B cell (primary cell): ENCODE data around the gene FAM124A. TPM values are rescaled to one million over a fixed set of nuclear protein-coding genes. Genes with fewer than 3 reads are reported as not detected.

Source experiments
- ATAC-seq: fragments of 200-7000 bp; cut with Tn5 transposase; one replicate; pipeline ENCODE4 v1.10.0; 2021; ENCODE audit warnings: low read depth, mild to moderate bottlenecking, moderate number of reproducible peaks, moderate library complexity
- CTCF ChIA-PET: fragments of 350-600 bp; sonication (Branson Sonifier 250); formaldehyde crosslinking; loops from one replicate; lab custom pipeline; 2021; ENCODE audit warnings: antibody characterized with exemption, inconsistent platforms; lab: Charles Lee
- POLR2A ChIA-PET: fragments of 350-600 bp; sonication (Branson Sonifier 250); formaldehyde crosslinking; loops from one replicate; lab custom pipeline; 2021; ENCODE audit warnings: antibody characterized with exemption; lab: Charles Lee
- DNase-seq: peaks from one replicate; pipeline ENCODE4 v3.0.0; 2013
- H2AFZ ChIP-seq: 2 replicates; pipeline ENCODE4 v1.6.1; 2012; ENCODE audit warnings: mild to moderate bottlenecking, low read depth, low read length; ENCODE audit not compliant: insufficient read depth, poor library complexity, severe bottlenecking
- H3K27ac ChIP-seq, 2 donors: 1 replicate in 1 of 2; 2 replicates in 1 of 2; pipeline ENCODE4 v1.5.1; 2012 to 2013; ENCODE audit warnings: low read length in 2 of 2, mild to moderate bottlenecking in 2 of 2, moderate library complexity in 1 of 2
- H3K27me3 ChIP-seq, 4 experiments: fragments of 200-600 bp in 1 of 4; sonication (generic) in 1 of 4; replicated peaks in 1 of 4; 1 replicate in 2 of 4; 2 replicates in 2 of 4; pipeline versions ENCODE4 v1.6.1 to v1.7.0; 2013 to 2016; ENCODE audit warnings: low read length in 3 of 4, mild to moderate bottlenecking in 2 of 4, mixed read lengths in 1 of 4, moderate library complexity in 1 of 4; ENCODE audit not compliant: insufficient read depth in 4 of 4, control insufficient read depth in 3 of 4; ENCODE audit errors: control extremely low read depth in 1 of 4
- H3K36me3 ChIP-seq, 2 experiments: replicated peaks in 1 of 2; 1 replicate in 1 of 2; 2 replicates in 1 of 2; pipeline versions ENCODE4 v1.6.1 to v1.7.1; 2013; ENCODE audit warnings: low read length in 1 of 2; ENCODE audit not compliant: insufficient read depth in 2 of 2, control insufficient read depth in 1 of 2; ENCODE audit errors: control extremely low read depth in 1 of 2, extremely low read depth in 1 of 2
- H3K4me1 ChIP-seq, 2 donors: fragments of 200-600 bp in 1 of 2; sonication (generic) in 1 of 2; 1 replicate in 1 of 2; 2 replicates in 1 of 2; pipeline versions ENCODE4 v1.5.1 to v1.6.1; 2013 to 2017; ENCODE audit warnings: low read length in 2 of 2; ENCODE audit not compliant: control insufficient read depth in 2 of 2, insufficient read depth in 2 of 2
- H3K4me2 ChIP-seq: replicated peaks from 2 replicates; pipeline ENCODE3; 2012; ENCODE audit warnings: mild to moderate bottlenecking, low read depth, low read length; ENCODE audit not compliant: poor library complexity, severe bottlenecking
- H3K4me3 ChIP-seq, 5 experiments: fragments of 200-600 bp in 1 of 5; sonication (generic) in 1 of 5; 1 replicate in 3 of 5; 2 replicates in 2 of 5; pipeline versions ENCODE4 v1.5.1 to v1.7.0; 2011 to 2016; ENCODE audit warnings: low read length in 4 of 5, mild to moderate bottlenecking in 4 of 5, low read depth in 2 of 5, control low read depth in 1 of 5, moderate library complexity in 1 of 5; ENCODE audit not compliant: insufficient read depth in 1 of 5; ENCODE audit errors: control extremely low read depth in 1 of 5, extremely low read depth in 1 of 5
- H3K79me2 ChIP-seq: fragments of 200-600 bp; sonication (generic); one replicate; pipeline ENCODE4 v1.6.0; 2016; ENCODE audit warnings: low read length; ENCODE audit not compliant: control insufficient read depth, insufficient read depth
- H3K9ac ChIP-seq: fragments of 200-600 bp; sonication (generic); 2 replicates; pipeline ENCODE4 v1.6.1; 2017; ENCODE audit warnings: mild to moderate bottlenecking, low read length, moderate library complexity
- H3K9me3 ChIP-seq, 3 donors: one replicate each; pipeline versions ENCODE4 v1.6.1 to v1.7.1; 2013; ENCODE audit warnings: low read length in 2 of 3; ENCODE audit not compliant: control insufficient read depth in 2 of 3, insufficient read depth in 1 of 3; ENCODE audit errors: control extremely low read depth in 1 of 3
- H4K20me1 ChIP-seq: 2 replicates; pipeline ENCODE4 v1.6.0; 2012; ENCODE audit warnings: mild to moderate bottlenecking, low read length; ENCODE audit not compliant: insufficient read depth, control insufficient read depth, poor library complexity, severe bottlenecking
- H3K27ac Mint-ChIP-seq: one replicate; pipeline ENCODE4 v1.8.0; 2021; ENCODE audit warnings: mixed read lengths
- H3K27me3 Mint-ChIP-seq: one replicate; pipeline ENCODE4 v1.8.0; 2021; ENCODE audit warnings: mixed read lengths
- H3K4me1 Mint-ChIP-seq: one replicate; pipeline ENCODE4 v1.8.0; 2021; ENCODE audit warnings: mixed read lengths
- H3K4me3 Mint-ChIP-seq: one replicate; pipeline ENCODE4 v1.8.0; 2021; ENCODE audit warnings: mixed read lengths
- H3K9me3 Mint-ChIP-seq: one replicate; pipeline ENCODE4 v1.8.0; 2022; ENCODE audit warnings: mixed read lengths; ENCODE audit not compliant: insufficient read depth
- CTCF ChIP-seq: fragments of 200-600 bp; IDR thresholded peaks from one replicate; pipeline ENCODE4 v1.8.0; 2022; ENCODE audit warnings: antibody characterized with exemption, mild to moderate bottlenecking
- EZH2 ChIP-seq: IDR thresholded peaks from 2 replicates; pipeline ENCODE4 v1.6.1; 2012; ENCODE audit warnings: borderline replicate concordance, low read depth, mild to moderate bottlenecking, moderate library complexity, low read length; ENCODE audit not compliant: insufficient read depth, poor library complexity, severe bottlenecking
- WGBS: methylation state at CpG from one replicate; pipeline ENCODE4 v1.1.5; 2013; ENCODE audit warnings: missing lambda C conversion rate; ENCODE audit not compliant: insufficient coverage; 5-methylcytosine and 5-hydroxymethylcytosine counted together
- intact Hi-C: fragments of 100-400 bp; cut with micrococcal nuclease; formaldehyde crosslinking; loops from one replicate; pipeline ENCODE4 v1.10.0; 2022
- polyA plus RNA-seq: library from polyadenylated mRNA; depleted of rRNA; stranded (reverse); fragments of >200 nt; gene quantifications from 2 replicates; pipeline ENCODE4 v1.2.3, GENCODE V29; 2012
- total RNA-seq, 2 donors: library from RNA; stranded (reverse); fragments of 120-200 nt in 1 of 2; gene quantifications; 1 replicate in 1 of 2; 2 replicates in 1 of 2; pipeline versions ENCODE4 v1.2.3 to v1.2.4, GENCODE V29; 2013 to 2022

FAM124A gene
- total and polyA plus RNA-seq, 2 donors (not counting 1 experiment from before 2014, with no cell fraction given), result 0.09 to 0.39 TPM

GRCh38 chr13:51324714-51325420 is 102.7 kb downstream of the FAM124A start:
- 9% methylated on average over 9 of the region's 14 CpGs for WGBS
- Histone ChIP-seq H3K4me2 (no peak overlapping the region), H2AFZ (no peak overlapping the region), H4K20me1 (no peaks in the 10 kb centered on the region), H3K36me3 (no peaks in the 10 kb centered on the region), H3K27me3 (no peaks in the 10 kb centered on the region), H3K27ac (no peak overlapping the region), H3K9ac (no peak overlapping the region), H3K4me3 (no peak overlapping the region), H3K4me1 (peaks cover 0 to 6% of the 10 kb centered on the region in 2 donors), H3K9me3 (no peaks in the 10 kb centered on the region), H3K79me2 (no peaks in the 10 kb centered on the region)
- H3K4me1 Mint-ChIP-seq, result peaks cover 9% of the 10 kb centered on the region
- ATAC-seq, result peak; percentile 14
- H3K9me3 Mint-ChIP-seq, result no peaks in the 10 kb centered on the region
- POLR2A ChIA-PET, result no interaction called here
- DNase-seq, result no peak
- CTCF ChIA-PET, result no interaction called here
- no peak for TF ChIP-seq CTCF
- TF ChIP-seq EZH2, result no peak
- no peaks in the 10 kb centered on the region for H3K27me3 Mint-ChIP-seq
- no peak overlapping the region for H3K27ac Mint-ChIP-seq
- intact Hi-C loops, result no loop called here
- no peak overlapping the region for H3K4me3 Mint-ChIP-seq

- Mint-ChIP-seq H3K27ac (no peak overlapping the region), H3K27me3 (no peaks in the 10 kb centered on the region), H3K9me3 (no peaks in the 10 kb centered on the region), H3K4me1 (peaks cover 13% of the 10 kb centered on the region), H3K4me3 (no peak overlapping the region)
- 100% methylated on average over 1 of the region's 6 CpGs for WGBS
- intact Hi-C loops, result no loop called here
- Histone ChIP-seq H4K20me1 (no peaks in the 10 kb centered on the region), H3K4me1 (peaks cover 3 to 12% of the 10 kb centered on the region in 2 donors), H3K27ac (no peak overlapping the region), H3K9ac (no peak overlapping the region), H3K4me3 (no peak overlapping the region), H3K79me2 (no peaks in the 10 kb centered on the region), H2AFZ (no peak overlapping the region), H3K27me3 (no peaks in the 10 kb centered on the region), H3K36me3 (no peaks in the 10 kb centered on the region), H3K4me2 (no peak overlapping the region), H3K9me3 (no peaks in the 10 kb centered on the region)
- ATAC-seq, result no peak
- no peak for DNase-seq
- ChIA-PET CTCF (no interaction called here), POLR2A (no interaction called here)
- TF ChIP-seq EZH2 (no peak), CTCF (no peak)
Observed at GRCh38 chr13:51325837-51326236, 103.6 kb downstream of the FAM124A start.
